CD14-positive monocyte (primary cell): ENCODE data around the gene ABCC3. TPM values are rescaled to one million over a fixed set of nuclear protein-coding genes. Genes with fewer than 3 reads are reported as not detected.

ENCODE experiments used
- DNase-seq, 3 donors: peaks; one replicate each; pipeline ENCODE4 v3.0.0-alpha.2; 2011 to 2022
- H2AFZ ChIP-seq: 2 replicates; pipeline ENCODE4 v1.6.0; 2012; ENCODE audit warnings: mild to moderate bottlenecking, low read depth, low read length, inconsistent platforms; ENCODE audit not compliant: insufficient read depth, poor library complexity, severe bottlenecking
- H3K27ac ChIP-seq, 2 donors: 1 replicate in 1 of 2; 2 replicates in 1 of 2; pipeline ENCODE4 v1.5.1; 2012 to 2013; ENCODE audit warnings: low read length in 2 of 2, control low read depth in 1 of 2, inconsistent platforms in 1 of 2, low read depth in 1 of 2, mild to moderate bottlenecking in 1 of 2
- H3K27me3 ChIP-seq, 2 donors: one replicate each; pipeline versions ENCODE4 v1.6.0 to v1.6.1; 2011 to 2013; ENCODE audit warnings: low read length in 2 of 2; ENCODE audit not compliant: control insufficient read depth in 2 of 2, insufficient read depth in 2 of 2
- H3K36me3 ChIP-seq, 2 donors: replicated peaks in 1 of 2; 1 replicate in 1 of 2; 2 replicates in 1 of 2; pipeline versions ENCODE4 v1.5.1 to v1.6.1; 2012 to 2013; ENCODE audit warnings: low read length in 2 of 2, control low read depth in 1 of 2, inconsistent platforms in 1 of 2, mild to moderate bottlenecking in 1 of 2; ENCODE audit not compliant: insufficient read depth in 2 of 2, control insufficient read depth in 1 of 2
- H3K4me1 ChIP-seq, 2 donors: 1 replicate in 1 of 2; 2 replicates in 1 of 2; pipeline versions ENCODE4 v1.5.1 to v1.6.1; 2012 to 2013; ENCODE audit warnings: low read length in 2 of 2, control low read depth in 1 of 2, inconsistent platforms in 1 of 2, mild to moderate bottlenecking in 1 of 2, moderate library complexity in 1 of 2; ENCODE audit not compliant: insufficient read depth in 2 of 2, control insufficient read depth in 1 of 2
- H3K4me2 ChIP-seq: replicated peaks from 2 replicates; pipeline ENCODE3; 2012; ENCODE audit warnings: low read length, moderate library complexity, mild to moderate bottlenecking; ENCODE audit not compliant: poor library complexity, severe bottlenecking; ENCODE audit errors: extremely low read depth
- H3K4me3 ChIP-seq, 3 experiments: fragments of 200-600 bp in 1 of 3; sonication (generic) in 1 of 3; replicated peaks in 1 of 3; 1 replicate in 2 of 3; 2 replicates in 1 of 3; pipeline ENCODE4 v1.5.1; 2011 to 2013; ENCODE audit warnings: low read length in 3 of 3, mild to moderate bottlenecking in 3 of 3, control low read depth in 2 of 3, low read depth in 2 of 3, inconsistent platforms in 1 of 3, moderate library complexity in 1 of 3
- H3K79me2 ChIP-seq: 2 replicates; pipeline ENCODE4 v1.6.0; 2012; ENCODE audit warnings: mild to moderate bottlenecking, control low read depth, inconsistent platforms, low read length, moderate library complexity; ENCODE audit not compliant: insufficient read depth
- H3K9ac ChIP-seq: 2 replicates; pipeline ENCODE4 v1.6.0; 2017; ENCODE audit warnings: low read length, mild to moderate bottlenecking; ENCODE audit not compliant: insufficient read depth, poor library complexity, severe bottlenecking
- H3K9me3 ChIP-seq, 2 donors: replicated peaks in 1 of 2; 1 replicate in 1 of 2; 2 replicates in 1 of 2; pipeline versions ENCODE4 v1.5.1 to v1.6.1; 2012 to 2013; ENCODE audit warnings: low read length in 2 of 2, control low read depth in 1 of 2; ENCODE audit not compliant: control insufficient read depth in 1 of 2, insufficient read depth in 1 of 2
- H4K20me1 ChIP-seq: 2 replicates; pipeline ENCODE4 v1.6.0; 2012; ENCODE audit warnings: mild to moderate bottlenecking, low read length, control low read depth, moderate library complexity; ENCODE audit not compliant: insufficient read depth
- H3K27ac Mint-ChIP-seq, 7 donors: one replicate each; pipeline ENCODE4 v1.8.0; 2020; ENCODE audit warnings: mild to moderate bottlenecking in 7 of 7, mixed read lengths in 7 of 7, moderate library complexity in 6 of 7, inconsistent platforms in 2 of 7
- H3K27me3 Mint-ChIP-seq, 3 donors: one replicate each; pipeline ENCODE4 v1.8.0; 2021 to 2022; ENCODE audit warnings: low read depth in 3 of 3, mild to moderate bottlenecking in 3 of 3, mixed read lengths in 3 of 3, moderate library complexity in 3 of 3, inconsistent platforms in 1 of 3
- H3K36me3 Mint-ChIP-seq, 2 donors: one replicate each; pipeline ENCODE4 v1.8.0; 2020; ENCODE audit warnings: mixed read lengths in 2 of 2, inconsistent platforms in 1 of 2, mild to moderate bottlenecking in 1 of 2
- H3K4me1 Mint-ChIP-seq: one replicate; pipeline ENCODE4 v1.8.0; 2020; ENCODE audit warnings: mild to moderate bottlenecking, mixed read lengths
- H3K4me3 Mint-ChIP-seq, 2 donors: one replicate each; pipeline ENCODE4 v1.8.0; 2020; ENCODE audit warnings: mild to moderate bottlenecking in 2 of 2, mixed read lengths in 2 of 2, moderate library complexity in 1 of 2
- H3K9me3 Mint-ChIP-seq, 7 donors: one replicate each; pipeline ENCODE4 v1.8.0; 2020 to 2022; ENCODE audit warnings: mixed read lengths in 7 of 7, mild to moderate bottlenecking in 6 of 7, moderate library complexity in 6 of 7, inconsistent platforms in 2 of 7
- CTCF ChIP-seq: fragments of 200-600 bp; IDR thresholded peaks from one replicate; pipeline ENCODE4 v1.8.0; 2022; ENCODE audit warnings: antibody characterized with exemption, mild to moderate bottlenecking
- WGBS: methylation state at CpG from one replicate; pipeline ENCODE4 v1.1.5; 2013; ENCODE audit warnings: missing lambda C conversion rate; ENCODE audit not compliant: insufficient coverage; 5-methylcytosine and 5-hydroxymethylcytosine counted together
- intact Hi-C, 2 donors: fragments of 100-400 bp; cut with micrococcal nuclease; formaldehyde crosslinking; loops; one replicate each; pipeline versions ENCODE4 v1.15.0 to v1.15.1; 2023
- polyA plus RNA-seq, 3 donors: library from polyadenylated mRNA; depleted of rRNA in 1 of 3; unstranded in 2 of 3; stranded (reverse) in 1 of 3; fragments of 300-500 nt in 2 of 3; fragments of >200 nt in 1 of 3; fragmentation: Illumina TruSeq in 2 of 3; gene quantifications; 1 replicate in 2 of 3; 2 replicates in 1 of 3; pipeline ENCODE4 v1.2.3, GENCODE V29; 2012 to 2021

ABCC3 gene
- polyA plus RNA-seq, 3 donors, result 2.7 to 74.5 (median 11.4) TPM

- Histone ChIP-seq H3K4me1 (peaks cover 32 to 39% of the 10 kb centered on the region in 2 donors), H3K9ac (no peak overlapping the region), H3K27ac (no peak overlapping the region), H3K27me3 (no peaks in the 10 kb centered on the region), H3K79me2 (no peaks in the 10 kb centered on the region), H4K20me1 (no peaks in the 10 kb centered on the region), H3K4me2 (no peak overlapping the region), H3K36me3 (no peaks in the 10 kb centered on the region), H3K4me3 (no peak overlapping the region), H2AFZ (no peak overlapping the region), H3K9me3 (no peaks in the 10 kb centered on the region)
- Mint-ChIP-seq H3K27ac (no peak overlapping the region), H3K4me3 (no peak overlapping the region), H3K9me3 (peaks cover 0 to 3% (median 0%) of the 10 kb centered on the region in 7 donors), H3K27me3 (peaks cover 5 to 10% (median 5%) of the 10 kb centered on the region in 3 donors), H3K4me1 (peaks cover 40% of the 10 kb centered on the region), H3K36me3 (peaks cover 2 to 9% of the 10 kb centered on the region in 2 donors)
- DNase-seq, result no peak
- no peak for TF ChIP-seq CTCF
- intact Hi-C loops, result no loop called here
- 100% methylated on average over 5 of the region's 6 CpGs for WGBS
Observed at GRCh38 chr17:50658616-50659015, 23.9 kb downstream of the ABCC3 start.

DNA sequence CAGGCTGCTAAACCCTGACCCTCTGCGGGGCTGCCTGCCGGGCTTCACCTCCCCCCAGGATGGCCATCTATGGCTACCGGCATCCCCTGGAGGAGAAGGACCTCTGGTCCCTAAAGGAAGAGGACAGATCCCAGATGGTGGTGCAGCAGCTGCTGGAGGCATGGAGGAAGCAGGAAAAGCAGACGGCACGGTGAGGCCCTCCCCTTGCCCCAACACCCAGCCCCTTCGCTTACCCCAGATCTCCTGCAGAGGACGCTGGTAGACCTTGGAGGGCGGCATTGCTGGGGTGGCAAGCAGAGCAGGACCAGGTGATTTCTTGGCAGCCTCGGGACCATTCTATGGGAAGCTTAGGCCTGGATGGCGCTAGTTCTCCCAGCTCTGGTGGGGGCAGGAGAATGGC is 24.5 kb downstream of the ABCC3 start:
- Histone ChIP-seq H3K36me3 (no peaks in the 10 kb centered on the region), H3K9me3 (no peaks in the 10 kb centered on the region), H3K79me2 (no peaks in the 10 kb centered on the region), H4K20me1 (no peaks in the 10 kb centered on the region), H3K4me1 (peaks cover 32 to 45% of the 10 kb centered on the region in 2 donors), H3K4me2 (no peak overlapping the region), H3K27me3 (no peaks in the 10 kb centered on the region), H3K27ac (no peak overlapping the region), H3K9ac (no peak overlapping the region), H2AFZ (no peak overlapping the region), H3K4me3 (no peak overlapping the region)
- peaks cover 46% of the 10 kb centered on the region for H3K4me1 Mint-ChIP-seq
- no peaks in the 10 kb centered on the region for H3K9me3 Mint-ChIP-seq
- peaks cover 5 to 10% (median 5%) of the 10 kb centered on the region in 3 donors for H3K27me3 Mint-ChIP-seq
- intact Hi-C loops, result no loop called here
- H3K36me3 Mint-ChIP-seq, result peaks cover 2 to 9% of the 10 kb centered on the region in 2 donors
- no peak for TF ChIP-seq CTCF
- no peak overlapping the region for H3K27ac Mint-ChIP-seq
- H3K4me3 Mint-ChIP-seq, result no peak overlapping the region
- DNase-seq, result no peak
- 94% methylated on average over 3 of the region's 10 CpGs for WGBS
